Activated T-cell treated with anti-CD3 and anti-CD28 coated beads for 4 hours (primary cell): ENCODE data around the gene ASIC1.

ENCODE experiments used
- DNase-seq: peaks from one replicate; pipeline ENCODE4 v3.0.0-alpha.2; 2020

ASIC1 gene

GRCh38 chr12:50085615-50086072 lies 28.2 kb downstream of the ASIC1 start:
- no peak for DNase-seq

- DNase-seq: no peak
Measured at GRCh38 chr12:50086148-50086547, 28.8 kb downstream of the ASIC1 start.

GRCh38 chr12:50087151-50087550 lies 29.8 kb downstream of the ASIC1 start:
- no peak for DNase-seq

- no peak for DNase-seq
Measured at GRCh38 chr12:50087995-50088394, 30.6 kb downstream of the ASIC1 start.

- DNase-seq: peak; percentile 49
Measured at GRCh38 chr12:50088577-50089335, 31.4 kb downstream of the ASIC1 start.

GRCh38 chr12:50089730-50090129 lies 32.3 kb downstream of the ASIC1 start:
- DNase-seq: no peak

GRCh38 chr12:50090391-50090790 lies 33.0 kb downstream of the ASIC1 start:
- no peak for DNase-seq

GRCh38 chr12:50097952-50098351 lies 40.6 kb downstream of the ASIC1 start:
- no peak for DNase-seq

- no peak for DNase-seq
Measured at GRCh38 chr12:50099302-50100008, 42.1 kb downstream of the ASIC1 start.

GRCh38 chr12:50100561-50100960 lies 43.2 kb downstream of the ASIC1 start:
- DNase-seq: no peak

GRCh38 chr12:50101663-50102062 lies 44.3 kb downstream of the ASIC1 start:
- no peak for DNase-seq

- no peak for DNase-seq
Measured at GRCh38 chr12:50102131-50102531, 44.7 kb downstream of the ASIC1 start.

GRCh38 chr12:50102646-50103309 lies 45.4 kb downstream of the ASIC1 start:
- no peak for DNase-seq

- DNase-seq: no peak
Measured at GRCh38 chr12:50103351-50103750, 46.0 kb downstream of the ASIC1 start.

- no peak for DNase-seq
Measured at GRCh38 chr12:50103767-50104321, 46.4 kb downstream of the ASIC1 start, which contains the start of gene GPD1. GPD1 (plus strand) TSS chr12:50104008; CDS start chr12:50104051, 43 bp downstream.

GRCh38 chr12:50104417-50105366 lies 47.3 kb downstream of the ASIC1 start:
- DNase-seq: no peak

- no peak for DNase-seq
Measured at GRCh38 chr12:50105913-50106450, 48.6 kb downstream of the ASIC1 start.

- DNase-seq: no peak
Measured at GRCh38 chr12:50106907-50107306, 49.5 kb downstream of the ASIC1 start.

GRCh38 chr12:50107416-50108268 lies 50.2 kb downstream of the ASIC1 start:
- no peak for DNase-seq

- no peak for DNase-seq
Measured at GRCh38 chr12:50109319-50109718, 51.9 kb downstream of the ASIC1 start.
